Right hindlimb (tissue), 1 donor: Measurements from ENCODE around the gene C10orf95.
"Not testable (repeated sequence)": the region's sequence is repeated elsewhere in the genome, so short reads cannot be mapped to it uniquely, and the experiment has no call there.

Experiments
- DNase-seq: peaks from one replicate; pipeline ENCODE4 v3.0.0-alpha.2; 2018

Gene C10orf95, protein sequence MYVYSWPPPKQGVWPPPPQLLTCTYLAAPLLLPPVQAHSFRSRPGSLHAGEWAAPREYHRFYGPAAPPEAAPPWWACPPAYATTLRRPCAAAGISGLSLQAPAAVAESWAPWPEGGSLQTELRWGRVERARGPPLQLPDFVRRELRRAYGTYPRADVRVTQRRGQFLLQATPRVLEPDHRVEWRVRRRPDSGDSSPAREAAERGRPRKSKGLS

GRCh38 chr10:102451105-102451969 lies at the start of gene C10orf95:
TSS of gene C10orf95 (minus strand) at chr10:102451543. CDS start at chr10:102451093, 450 bp downstream.
- no peak for DNase-seq

DNA sequence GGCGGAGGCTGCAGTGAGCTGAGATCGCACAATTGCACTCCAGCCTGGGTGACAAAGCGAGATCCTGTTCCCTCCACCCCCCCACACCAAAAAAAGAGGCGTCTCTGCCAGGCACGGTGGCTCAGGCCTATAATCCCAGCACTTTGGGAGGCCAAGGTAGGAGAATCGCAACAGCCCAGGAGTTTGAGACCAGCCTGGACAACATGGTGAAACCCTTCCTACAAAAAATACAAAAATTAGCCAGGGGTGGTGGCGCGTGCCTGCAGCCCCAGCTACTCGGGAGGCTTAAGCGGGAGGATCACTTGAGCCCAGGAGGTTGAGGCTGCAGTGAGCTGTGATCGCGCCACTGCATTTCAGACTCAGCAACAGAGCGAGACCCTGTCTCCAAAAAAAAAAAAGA lies 49.3 kb upstream of the C10orf95 start:
- not testable (repeated sequence) for DNase-seq

DNA sequence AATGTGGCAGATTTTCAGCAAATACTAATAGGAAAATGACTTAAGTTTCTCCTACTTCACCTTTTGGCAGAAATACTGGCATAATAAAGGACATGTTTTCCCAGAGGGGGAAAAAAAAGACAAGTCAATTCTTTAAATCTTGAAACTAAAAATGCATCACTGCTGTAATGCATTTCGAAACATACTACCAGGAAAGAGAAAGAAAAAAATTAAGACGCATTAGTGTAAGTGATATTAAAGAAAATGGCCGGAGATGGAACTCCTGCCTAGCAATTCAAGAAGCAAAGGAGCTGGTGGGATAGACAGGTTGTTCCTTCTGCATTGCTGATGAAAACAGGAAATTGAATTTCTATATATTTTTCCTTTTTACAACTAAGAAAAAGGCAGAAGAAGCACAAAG lies 48.0 kb upstream of the C10orf95 start:
- DNase-seq, result no peak

DNA sequence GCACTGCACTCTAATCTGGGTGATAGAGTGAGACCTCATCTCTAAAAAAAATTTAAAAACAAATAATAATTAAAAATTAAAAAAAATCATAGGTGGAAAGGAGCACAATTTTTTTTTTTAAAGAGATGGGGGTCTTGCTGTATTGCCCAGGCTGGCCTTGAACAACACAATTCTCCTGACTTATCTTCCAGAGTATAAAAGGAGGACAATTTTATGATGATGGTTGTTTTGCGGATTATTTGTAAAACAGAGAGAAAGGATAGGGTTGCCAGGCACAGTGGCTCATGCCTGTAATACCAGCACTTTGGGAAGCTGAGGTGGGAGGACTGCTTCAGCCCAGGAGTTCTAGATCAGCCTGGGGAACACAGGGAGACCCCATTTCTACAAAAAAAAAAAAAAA lies 46.2 kb upstream of the C10orf95 start:
- DNase-seq, result no peak

DNA sequence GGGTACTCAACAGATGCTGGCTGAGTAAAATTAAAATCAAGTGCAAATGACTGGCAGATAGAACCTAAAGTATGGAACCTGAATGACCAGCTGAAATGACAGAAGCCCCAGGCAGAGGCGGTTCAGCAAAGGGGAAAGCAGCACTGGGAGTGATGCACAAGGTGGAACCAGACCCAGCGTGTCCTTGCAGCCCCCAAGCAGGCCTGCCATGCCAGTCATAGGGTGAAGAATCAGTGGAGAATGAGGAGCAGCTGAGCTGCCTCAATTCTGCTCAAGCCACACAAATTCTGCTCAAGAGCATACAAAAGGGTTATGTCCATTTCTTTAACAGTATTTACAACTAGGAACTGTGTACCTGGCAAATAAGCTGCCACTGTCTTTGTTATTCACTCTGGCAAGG lies 42.4 kb upstream of the C10orf95 start:
- DNase-seq, result no peak

DNA sequence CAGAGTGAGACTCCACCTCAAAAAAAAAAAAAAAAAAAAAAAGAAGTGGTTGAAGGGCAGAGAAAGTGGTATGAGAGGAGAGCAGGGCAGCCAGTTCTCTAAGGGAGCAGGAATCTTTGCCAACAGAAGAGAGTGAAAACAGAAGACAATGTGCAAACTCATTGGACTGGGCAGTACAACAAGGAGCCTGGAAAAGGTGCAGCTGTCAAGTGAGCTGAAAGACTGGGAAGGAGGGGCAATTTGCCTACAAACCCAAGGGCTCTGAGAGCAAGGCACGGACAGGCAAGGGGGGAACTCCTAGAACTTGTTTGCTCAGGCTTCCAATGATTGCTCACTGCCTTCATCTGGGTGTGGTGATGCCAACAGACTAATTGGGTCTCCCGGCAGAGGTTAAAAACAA lies 41.6 kb upstream of the C10orf95 start:
- DNase-seq, result no peak

- DNase-seq, result no peak
Observed at GRCh38 chr10:102492344-102492939, 41.1 kb upstream of the C10orf95 start.

DNA sequence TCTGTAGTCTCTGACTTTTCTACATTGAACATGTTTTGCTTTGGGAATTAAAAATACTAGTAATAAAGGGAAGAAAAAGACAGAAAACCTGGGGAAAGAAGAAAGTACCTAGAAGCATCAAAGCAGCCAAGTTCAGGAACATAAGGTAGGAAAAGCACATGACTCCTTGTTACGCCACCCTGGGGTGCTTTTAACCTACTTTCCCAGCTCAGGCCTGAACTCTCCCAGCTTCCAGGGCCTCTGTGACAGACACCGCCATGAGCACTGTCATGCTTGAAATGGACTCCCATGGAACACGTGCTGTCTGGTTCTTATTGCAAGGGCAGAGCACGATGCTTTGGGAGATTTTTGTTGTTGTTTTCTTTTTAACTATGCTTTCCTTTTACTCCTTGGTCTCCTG lies 39.8 kb upstream of the C10orf95 start:
- no peak for DNase-seq

GRCh38 chr10:102485093-102485784 lies 33.9 kb upstream of the C10orf95 start:
- peak; percentile 68 for DNase-seq

GRCh38 chr10:102484021-102484420 lies 32.7 kb upstream of the C10orf95 start:
- no peak for DNase-seq

GRCh38 chr10:102480396-102480795 lies 29.1 kb upstream of the C10orf95 start:
- DNase-seq, result no peak

DNA sequence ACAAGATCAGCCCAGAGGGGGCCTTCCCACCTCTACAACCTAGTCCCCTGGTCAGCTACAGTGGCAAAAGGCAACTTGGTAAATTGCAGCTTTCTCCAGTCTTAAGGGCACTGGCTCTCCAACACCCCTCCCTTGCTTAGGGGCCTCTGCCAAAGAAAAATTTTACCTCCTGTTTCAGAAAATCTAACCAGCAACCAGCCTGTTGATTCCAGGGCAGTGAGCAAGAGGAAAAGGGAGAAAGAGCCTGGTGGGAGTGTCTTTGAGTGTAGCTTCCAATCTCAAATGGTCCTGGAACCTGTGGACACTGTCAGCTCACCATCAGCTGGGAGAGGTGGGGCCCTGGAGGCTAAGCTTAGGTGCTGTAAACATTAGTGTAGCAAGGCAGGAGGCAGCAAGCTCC lies 28.3 kb upstream of the C10orf95 start:
- no peak for DNase-seq

GRCh38 chr10:102476466-102477141 lies 25.3 kb upstream of the C10orf95 start:
- no peak for DNase-seq

DNA sequence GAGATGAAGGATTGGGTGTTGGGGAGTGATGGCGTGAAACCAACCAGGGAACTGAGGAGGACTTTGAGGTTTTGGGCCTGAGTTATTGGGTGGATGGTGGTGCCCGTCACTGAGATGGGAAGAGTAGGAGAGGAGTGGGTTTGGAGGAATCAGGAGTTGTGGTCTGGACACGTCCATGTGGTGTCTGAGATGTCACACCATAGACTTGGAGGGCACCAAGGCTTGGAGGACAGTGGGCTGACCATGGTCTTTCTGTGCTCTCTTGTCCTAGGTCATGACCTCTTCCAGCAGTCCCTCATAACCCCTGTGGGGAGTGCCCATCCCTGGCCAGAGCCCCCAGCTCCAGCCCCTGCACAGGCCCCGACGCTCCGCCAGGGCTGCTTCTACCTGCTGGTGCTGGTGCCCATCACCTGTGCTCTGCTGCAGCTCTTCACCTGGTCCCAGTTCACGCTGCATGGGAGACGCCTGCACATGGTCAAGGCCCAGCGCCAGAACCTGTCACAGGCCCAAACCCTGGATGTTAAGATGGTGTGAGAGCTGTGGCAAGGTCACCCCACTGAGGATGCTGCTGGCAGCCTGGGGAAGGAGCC lies 24.2 kb upstream of the C10orf95 start:
- DNase-seq, result no peak

DNA sequence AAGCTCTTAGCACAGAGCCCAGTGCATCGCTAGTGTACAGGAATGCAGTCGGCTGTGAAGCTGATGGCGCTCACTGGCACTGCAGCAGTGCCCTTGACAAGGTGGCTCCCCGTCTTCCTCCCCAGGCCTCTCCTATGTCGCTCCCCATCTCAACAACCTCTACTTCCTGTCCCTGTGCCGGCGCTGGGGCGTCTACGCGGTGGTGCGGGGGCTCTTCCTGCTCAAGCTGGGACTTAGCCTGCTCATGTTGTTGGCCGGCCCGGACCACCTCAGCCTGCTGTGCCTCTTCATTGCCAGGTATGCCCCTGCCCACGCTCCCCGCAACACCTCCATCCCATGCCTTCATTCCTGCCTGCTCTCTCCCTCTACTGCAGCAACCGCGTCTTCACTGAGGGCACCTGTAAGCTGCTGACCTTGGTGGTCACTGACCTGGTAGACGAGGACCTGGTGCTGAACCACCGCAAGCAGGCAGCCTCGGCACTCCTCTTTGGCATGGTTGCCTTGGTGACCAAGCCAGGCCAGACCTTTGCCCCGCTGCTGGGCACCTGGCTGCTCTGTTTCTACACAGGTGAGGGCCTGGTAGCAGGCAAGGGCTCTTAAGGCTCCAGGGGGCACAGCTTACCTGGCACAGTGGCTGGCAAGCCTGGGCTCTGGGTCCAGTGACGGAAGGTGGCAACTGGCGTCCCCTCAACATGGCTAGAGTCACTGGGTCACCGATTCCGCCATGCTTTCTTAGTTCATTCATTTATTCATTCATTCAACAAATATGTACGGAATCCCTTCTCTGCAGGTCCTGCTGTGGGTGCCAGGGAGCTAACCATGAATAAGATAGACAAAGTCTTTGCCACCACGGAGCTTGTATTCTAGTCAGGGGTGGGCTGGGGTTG lies 22.3 kb upstream of the C10orf95 start:
- DNase-seq, result no peak

DNA sequence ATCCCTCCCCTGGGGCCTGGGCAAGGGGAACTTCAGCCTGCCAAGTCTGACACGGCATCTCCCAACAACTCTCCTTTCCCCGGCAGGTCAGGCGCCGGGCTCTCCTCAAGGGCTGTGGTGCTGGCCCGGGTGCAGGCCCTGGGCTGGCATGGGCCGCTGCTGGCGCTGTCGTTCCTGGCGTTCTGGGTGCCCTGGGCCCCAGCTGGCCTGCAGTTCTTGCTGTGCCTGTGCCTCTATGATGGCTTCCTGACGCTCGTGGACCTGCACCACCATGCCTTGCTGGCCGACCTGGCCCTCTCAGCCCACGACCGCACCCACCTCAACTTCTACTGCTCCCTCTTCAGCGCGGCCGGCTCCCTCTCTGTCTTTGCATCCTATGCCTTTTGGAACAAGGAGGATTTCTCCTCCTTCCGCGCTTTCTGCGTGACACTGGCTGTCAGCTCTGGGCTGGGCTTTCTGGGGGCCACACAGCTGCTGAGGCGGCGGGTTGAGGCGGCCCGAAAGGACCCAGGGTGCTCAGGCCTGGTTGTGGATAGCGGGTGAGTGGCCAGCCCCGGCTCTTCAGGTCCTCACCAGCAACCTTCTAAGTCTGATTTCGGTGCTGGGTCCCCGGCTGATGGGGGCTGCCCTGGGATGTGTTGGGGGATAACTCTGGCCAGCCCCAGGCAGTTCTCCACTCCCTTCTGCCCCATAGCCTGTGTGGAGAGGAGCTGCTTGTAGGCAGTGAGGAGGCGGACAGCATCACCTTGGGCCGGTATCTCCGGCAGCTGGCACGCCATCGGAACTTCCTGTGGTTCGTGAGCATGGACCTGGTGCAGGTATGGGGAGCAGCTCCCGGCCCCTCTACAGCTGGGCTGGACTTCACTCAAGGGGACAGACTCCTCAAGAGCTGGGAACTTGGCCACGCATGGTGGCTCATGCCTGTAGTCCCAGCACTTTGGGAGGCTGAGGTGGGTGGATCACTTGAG lies 19.5 kb upstream of the C10orf95 start:
- DNase-seq, result no peak

DNA sequence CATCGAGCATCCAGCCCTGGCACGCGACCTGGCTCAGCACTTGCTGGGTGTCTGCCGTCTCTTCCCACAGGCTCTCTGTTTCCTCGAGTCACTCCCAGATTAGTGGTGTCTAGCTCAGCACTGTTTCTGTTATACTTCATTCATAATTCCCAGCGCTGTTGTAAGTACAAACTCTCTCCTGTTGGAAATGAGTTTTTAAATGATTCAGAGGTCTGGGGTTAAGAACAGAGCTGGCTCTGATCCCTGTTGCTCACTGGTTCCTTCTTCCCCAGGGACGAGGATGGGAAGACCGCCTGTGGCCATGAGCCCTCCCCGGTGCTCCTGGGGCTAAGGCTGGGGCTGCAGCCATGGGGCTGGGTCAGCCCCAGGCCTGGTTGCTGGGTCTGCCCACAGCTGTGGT lies 17.3 kb upstream of the C10orf95 start:
- no peak for DNase-seq

DNA sequence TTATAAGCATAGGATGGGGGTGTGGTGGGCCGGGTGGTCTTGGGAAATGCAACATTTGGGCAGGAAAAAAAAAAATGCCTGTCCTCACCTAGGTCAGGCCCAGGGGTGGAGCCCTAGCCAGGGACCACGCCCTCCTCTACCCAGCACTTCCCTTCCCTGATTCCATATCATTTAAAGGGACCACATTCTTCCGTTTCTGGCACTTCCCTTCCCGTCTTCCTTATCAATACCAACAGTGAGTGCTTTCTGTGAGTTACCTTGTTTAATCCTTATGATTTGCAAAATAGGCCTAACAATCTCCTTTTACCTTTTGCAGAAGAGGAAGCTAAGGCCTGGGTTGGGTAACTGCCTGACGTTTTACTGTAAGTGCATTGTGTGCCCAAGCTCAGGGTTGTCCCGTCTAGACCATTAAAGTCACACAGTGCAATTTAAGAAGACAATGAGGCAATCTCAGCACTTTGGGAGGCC lies 16.7 kb upstream of the C10orf95 start:
- no peak for DNase-seq

GRCh38 chr10:102467318-102467717 lies 16.0 kb upstream of the C10orf95 start:
- DNase-seq, result no peak

DNA sequence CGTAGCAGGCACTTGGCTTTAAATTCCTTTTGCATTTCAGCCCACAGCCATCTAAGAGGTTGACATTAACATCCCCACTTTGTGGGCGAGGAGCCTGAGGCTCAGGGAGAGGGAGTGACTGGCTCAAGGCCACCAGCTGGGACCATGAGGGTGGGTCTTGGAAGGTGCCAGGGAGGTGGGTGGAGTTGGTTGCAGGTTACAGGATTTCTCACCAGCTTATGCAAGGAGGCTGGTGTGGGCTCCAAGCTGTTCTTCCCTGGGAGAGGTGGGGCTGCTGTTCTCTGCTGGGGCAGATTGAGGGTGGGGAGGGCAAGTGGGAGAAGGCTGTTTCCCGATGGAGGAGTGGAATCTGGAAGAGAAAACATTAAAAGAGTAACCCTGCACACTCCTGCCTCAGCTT lies 14.1 kb upstream of the C10orf95 start:
- DNase-seq, result no peak
